Embryonic facial prominence (tissue), 1 donor: Measurements from ENCODE around the gene ST7L.

Source experiments
- DNase-seq: peaks from one replicate; pipeline ENCODE4 v3.0.0-alpha.2; 2016; ENCODE audit errors: extremely low spot score

The ST7L gene

GRCh38 chr1:112618114-112618720 lies 724 bp downstream of the ST7L start:
- DNase-seq, result no peak

DNA sequence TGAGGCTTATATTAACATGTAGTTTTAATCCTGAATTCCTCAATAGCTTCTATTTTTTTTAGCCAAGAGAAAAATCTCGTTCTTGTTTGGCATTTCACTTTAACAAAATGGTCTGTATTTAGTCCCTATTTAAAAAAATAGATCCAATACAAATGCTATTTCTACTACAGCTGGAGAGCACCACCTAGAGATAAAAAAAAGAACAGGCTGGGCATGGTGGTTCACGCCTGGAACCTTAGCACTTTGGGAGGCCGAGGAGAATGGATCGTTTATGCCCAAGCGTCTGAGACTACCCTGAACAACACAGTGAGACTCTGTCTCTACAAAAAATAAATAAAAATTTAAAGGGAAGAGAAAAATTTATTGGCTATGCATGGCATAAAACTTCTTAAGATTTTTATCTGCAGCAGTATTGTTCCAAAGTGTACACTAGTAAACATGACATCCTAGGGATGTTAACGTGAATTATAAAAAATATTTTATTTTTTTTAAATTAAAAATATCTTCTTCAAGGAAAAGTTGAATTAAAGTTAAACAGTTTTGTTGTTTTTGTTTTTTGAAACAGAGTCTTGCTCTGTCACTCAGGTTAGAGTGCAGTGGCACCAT lies 4.4 kb downstream of the ST7L start:
- DNase-seq, result no peak

GRCh38 chr1:112605633-112606327 lies 13.2 kb downstream of the ST7L start:
- no peak for DNase-seq

DNA sequence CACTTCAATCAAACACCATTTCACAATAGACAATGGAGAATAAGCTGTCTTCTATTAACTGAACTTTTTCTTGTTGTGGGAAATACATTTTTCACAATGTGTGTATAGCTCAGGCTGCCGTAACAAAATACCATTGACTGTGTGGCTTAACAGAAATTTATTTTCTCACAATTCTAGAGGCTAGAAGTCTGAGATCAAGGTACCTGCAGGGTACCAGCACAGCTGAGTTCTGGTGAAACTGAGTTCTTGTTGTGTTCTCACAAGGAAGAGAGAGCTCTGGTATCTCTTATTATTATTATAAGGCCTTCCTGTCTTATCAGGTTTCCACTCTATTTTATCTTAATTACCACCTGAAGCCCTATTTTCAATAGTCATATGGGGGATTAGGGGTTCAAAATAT lies 15.4 kb downstream of the ST7L start:
- DNase-seq, result no peak

DNA sequence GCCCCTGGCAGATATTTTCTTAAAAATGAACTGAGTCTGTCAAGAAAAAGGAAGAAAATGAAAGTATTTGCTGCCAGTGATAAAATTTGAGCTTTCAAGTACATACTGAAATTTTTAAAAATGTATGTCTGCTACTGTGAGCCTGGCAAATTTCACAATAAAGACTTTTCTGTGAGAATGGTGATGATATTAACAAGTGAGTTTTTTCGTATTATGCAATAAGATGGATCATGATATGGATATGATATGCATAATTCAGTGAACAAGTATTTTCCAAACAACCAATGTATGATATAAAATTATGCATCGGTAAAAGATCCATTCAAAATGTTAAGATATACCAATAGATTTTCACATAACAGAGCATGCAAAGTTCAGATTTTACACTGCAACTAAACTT lies 15.9 kb downstream of the ST7L start:
- no peak for DNase-seq

GRCh38 chr1:112599477-112599876 lies 19.5 kb downstream of the ST7L start:
- DNase-seq, result no peak

DNA sequence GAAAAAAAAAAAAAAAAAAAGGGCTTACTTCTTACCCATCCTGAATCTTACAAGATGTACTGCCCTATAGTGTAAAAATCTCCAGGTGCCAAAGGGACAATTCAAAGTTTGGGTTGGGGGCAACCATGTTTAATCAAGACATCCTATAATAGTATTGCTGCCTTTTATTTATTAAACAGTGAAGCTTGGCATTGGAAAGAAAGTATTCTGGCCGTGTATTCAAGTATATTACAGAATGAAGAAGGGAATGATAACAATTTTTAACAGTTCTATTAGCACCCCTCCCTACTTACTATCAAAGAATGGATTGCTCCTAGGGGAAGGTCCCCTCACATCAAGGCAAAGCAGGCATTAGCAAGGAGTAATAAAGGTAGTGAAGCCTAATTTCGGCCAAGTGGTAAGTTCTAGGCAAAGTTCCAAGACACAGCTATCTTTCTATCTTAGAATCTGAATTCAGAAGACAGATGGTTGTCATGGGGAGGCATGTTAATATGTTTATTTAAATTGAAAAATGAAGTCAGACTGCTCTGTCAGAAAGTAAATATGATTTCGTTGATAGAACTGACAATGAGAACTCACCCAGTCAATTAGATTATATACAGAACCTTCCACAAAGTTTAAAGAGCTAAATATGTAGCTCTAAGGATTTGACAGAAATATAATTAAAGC lies 24.6 kb downstream of the ST7L start:
- DNase-seq, result no peak

DNA sequence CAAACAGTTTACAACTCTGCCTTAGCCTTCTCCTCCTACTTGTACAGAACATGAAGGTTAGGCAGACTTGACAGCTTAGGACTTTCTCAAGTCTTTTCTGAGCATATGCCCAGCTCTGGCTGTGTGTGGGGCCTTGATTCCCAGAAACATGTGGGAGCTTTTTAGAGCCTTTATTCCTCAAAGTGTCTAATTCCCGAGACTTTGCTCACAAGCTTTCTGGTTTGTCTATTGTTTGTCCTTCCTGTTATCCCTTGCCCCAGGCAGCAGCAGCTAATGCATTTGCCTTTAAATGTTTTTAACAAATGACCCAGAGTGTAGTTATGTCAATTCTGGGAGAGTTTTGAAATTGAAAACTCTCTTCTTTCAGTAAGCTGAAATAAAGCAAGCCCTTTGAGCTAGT lies 29.2 kb downstream of the ST7L start:
- no peak for DNase-seq

- DNase-seq, result no peak
Observed at GRCh38 chr1:112583366-112583765, 35.6 kb downstream of the ST7L start.

GRCh38 chr1:112581586-112582192 lies 37.3 kb downstream of the ST7L start:
- no peak for DNase-seq

DNA sequence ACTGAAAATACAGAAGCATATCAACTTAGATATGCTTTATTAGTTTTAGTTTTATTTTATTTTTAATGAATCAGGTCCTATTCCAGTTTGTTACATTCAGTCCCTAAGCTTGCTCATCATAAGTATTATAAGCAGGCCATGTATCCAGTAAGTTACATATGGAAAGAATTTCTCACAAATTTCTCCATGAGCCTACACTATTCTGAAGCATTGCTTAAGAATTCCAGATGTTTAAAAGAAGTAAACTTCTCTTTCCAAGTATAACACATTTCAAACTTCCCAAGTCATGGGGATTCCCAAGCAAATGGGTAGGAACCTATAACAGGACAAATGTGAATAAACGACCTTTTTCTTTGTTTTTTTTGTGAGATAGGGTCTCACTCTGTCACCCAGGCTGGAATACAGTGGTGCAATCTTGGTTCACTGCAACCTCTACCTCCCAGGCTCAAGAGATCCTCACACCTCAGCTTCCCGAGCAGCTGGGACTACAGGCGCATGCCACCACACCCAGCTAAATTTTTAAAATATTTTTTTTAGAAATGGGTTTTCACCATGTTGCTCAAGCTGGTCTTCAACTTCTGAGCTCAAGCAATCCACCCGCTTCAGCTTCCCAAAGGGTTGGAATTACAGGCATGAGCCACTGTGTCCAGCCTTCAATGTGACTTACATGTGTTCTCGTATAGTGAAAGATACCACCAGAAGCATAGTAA lies 39.0 kb downstream of the ST7L start:
- peak; percentile 28 for DNase-seq

- DNase-seq, result no peak
Observed at GRCh38 chr1:112576240-112576639, 42.7 kb downstream of the ST7L start.

GRCh38 chr1:112575154-112575804 lies 43.7 kb downstream of the ST7L start:
- DNase-seq, result no peak

DNA sequence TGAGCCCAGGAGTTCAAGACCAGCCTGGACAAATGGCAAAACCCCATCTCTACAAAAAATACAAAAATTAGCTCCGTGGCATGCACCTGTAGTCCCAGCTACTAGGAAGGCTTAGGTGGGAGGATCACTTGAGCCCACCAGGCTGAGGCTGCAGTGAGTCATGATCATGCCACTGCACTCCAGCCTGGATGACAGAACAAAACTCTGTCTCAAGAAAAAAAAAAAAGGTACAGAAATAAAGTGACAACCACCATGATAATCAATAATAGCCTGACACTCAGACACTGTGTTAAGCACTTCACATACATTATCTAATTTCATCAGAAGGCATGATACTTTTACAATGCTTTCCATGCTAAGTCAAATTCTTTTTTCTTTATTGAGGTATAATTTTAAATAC lies 53.1 kb downstream of the ST7L start:
- no peak for DNase-seq

- DNase-seq, result no peak
Observed at GRCh38 chr1:112564081-112564480, 54.9 kb downstream of the ST7L start.

DNA sequence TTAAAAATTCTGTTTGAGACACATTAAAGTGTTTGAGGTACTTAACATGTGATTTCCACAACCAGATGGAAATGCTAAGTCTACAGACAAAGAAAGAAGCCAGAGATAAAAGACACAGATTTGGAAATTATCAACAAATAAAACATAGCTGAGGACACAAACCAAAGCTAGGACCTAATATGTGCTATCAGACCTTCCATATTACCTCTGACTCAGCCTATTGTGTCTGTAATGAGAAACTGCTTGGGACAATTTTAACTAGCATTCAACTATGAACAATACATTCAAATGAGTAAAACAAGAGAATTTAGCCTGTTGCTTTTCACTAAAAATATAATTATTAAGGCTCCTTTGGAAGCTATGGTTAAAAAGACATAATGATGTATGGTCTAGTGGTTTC lies 55.6 kb downstream of the ST7L start:
- DNase-seq, result no peak

DNA sequence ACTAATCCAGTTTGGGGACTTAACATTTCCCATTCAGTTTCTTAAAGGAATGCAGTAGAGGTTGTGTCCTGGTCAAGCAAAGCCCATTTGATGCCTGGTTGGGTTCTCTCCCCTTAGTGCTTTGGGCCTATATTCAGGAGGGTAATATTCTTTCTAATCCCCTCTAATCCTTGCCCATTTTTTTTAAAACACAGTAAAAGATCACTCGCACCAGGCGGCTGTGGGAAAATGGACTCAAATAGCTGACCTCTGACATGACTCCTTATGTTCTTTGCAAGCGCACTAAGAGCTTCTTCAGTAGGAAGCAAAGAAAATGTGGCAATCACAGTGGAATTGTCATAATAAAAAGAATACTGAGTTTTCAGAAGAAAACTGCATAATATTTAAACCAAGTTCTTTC lies 60.3 kb downstream of the ST7L start:
- DNase-seq, result no peak

- peak; percentile 7 for DNase-seq
Observed at GRCh38 chr1:112557385-112557784, 61.6 kb downstream of the ST7L start.

GRCh38 chr1:112554411-112554810 lies 64.5 kb downstream of the ST7L start:
- no peak for DNase-seq

DNA sequence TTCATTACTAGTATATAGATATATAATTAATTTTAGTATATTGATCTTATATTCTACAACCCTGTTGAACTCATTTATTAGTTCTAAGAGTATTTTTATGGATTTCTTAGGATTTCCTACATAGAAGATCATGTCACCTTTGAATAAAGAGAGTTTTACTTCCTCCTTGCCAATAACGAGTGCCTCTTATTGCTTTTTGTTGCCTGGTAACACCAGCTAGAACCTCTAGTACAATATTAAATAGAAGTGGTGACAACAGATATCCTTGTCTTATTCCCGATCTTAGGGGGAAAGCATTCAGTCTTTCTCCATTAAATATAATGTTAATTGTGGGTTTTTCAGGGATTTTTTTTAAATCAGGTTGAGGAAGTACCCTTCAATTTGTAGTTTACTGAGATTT lies 69.4 kb downstream of the ST7L start:
- DNase-seq, result no peak

DNA sequence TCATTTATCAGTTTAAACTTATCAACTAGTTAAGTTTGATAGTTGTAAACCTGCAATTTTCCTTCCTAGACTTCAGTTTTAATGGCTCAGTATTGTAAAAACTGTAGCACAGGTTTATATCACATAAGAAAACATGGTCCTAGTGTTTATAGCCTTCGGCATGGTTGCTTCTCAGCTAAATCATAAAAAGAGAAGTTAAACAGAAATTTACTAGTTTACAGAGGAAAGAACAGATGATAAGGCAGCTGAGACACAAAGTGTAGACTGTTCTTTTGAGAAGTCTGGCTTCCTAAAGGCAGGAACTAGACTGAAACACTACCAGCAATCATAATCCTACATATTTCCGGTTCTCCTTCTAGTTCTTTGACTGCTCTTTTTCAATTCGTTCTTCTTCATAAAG lies 70.4 kb downstream of the ST7L start:
- DNase-seq, result no peak
